GM19238 (cell line): ENCODE data around the gene MOB1A.
"Not testable (repeated sequence)": the region's sequence is repeated elsewhere in the genome, so short reads cannot be mapped to it uniquely, and the experiment has no call there.

Source experiments
- DNase-seq: peaks from one replicate; pipeline ENCODE4 v3.0.0; 2011; ENCODE audit warnings: low spot score; ENCODE audit not compliant: insufficient read length

Gene MOB1A

GRCh38 chr2:74148457-74149246 is 30.0 kb downstream of the MOB1A start:
- DNase-seq, result no peak

DNA sequence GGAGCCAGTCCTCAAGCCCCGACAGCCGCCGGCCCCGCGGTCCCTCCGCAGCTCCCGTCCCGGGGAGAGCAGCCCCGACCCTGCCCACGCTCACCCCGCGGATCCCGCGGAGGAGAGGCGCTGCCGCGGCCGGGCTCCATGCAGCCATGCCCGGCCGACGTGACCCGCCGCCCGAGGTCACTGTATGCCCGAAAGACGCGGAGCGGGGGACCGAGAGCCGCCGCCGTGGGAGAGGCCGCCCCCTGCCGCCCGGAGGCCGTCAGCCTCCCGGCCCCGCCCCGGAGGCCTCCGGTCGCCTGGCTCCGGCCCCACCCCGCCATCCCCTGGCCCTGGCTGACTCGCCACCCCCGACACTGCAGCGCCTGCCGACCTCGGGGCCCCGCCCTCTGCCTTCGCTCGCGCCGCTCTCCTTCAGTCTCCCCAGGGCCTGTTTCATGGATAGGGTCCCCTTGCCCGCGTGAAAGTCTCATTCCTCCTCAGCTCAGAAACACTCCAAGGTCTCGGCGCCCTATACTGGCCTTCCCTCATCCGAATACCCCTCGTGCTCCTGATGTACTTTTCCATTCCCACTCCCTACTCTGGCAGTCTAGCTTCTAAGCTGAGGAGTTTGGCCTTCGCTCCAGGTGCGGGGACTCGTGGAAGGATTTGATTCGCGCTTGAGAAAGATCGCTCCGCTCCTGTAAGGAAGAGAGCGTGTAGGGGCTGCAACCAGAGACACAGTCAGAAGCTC is 30.8 kb downstream of the MOB1A start, which contains the start of gene BOLA3:
BOLA3 (minus strand) TSS at position 186 of the 730 bp plus-strand sequence; CDS start at position 148, 38 bp downstream.
- DNase-seq, result peak; percentile 90

- DNase-seq, result peak; percentile 34
Observed at GRCh38 chr2:74146929-74147726, 31.6 kb downstream of the MOB1A start.

GRCh38 chr2:74142340-74142739 is 36.3 kb downstream of the MOB1A start:
- no peak for DNase-seq

GRCh38 chr2:74138600-74139323 is 39.9 kb downstream of the MOB1A start:
- no peak for DNase-seq

- no peak for DNase-seq
Observed at GRCh38 chr2:74137651-74138599, 40.8 kb downstream of the MOB1A start.

DNA sequence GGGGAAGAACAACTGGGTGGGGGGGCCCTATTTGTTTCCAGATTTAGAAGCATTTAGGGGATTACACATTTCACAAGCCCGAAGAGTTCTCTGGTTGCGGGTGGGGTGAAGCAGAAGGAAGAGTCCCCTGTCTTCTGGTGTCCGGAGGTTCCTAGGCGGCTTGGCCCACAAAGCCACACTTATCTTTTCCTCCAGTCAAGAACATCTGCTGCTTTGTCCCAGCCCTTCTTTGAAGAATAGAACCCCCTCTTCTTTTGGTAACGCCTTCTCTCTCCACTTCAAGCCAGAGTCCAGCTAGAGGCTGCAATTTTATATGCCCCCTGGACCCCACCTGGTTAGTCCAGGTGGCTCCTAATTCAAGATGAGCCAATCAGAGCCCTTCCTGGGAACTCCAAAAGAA is 46.8 kb downstream of the MOB1A start:
- DNase-seq, result no peak

DNA sequence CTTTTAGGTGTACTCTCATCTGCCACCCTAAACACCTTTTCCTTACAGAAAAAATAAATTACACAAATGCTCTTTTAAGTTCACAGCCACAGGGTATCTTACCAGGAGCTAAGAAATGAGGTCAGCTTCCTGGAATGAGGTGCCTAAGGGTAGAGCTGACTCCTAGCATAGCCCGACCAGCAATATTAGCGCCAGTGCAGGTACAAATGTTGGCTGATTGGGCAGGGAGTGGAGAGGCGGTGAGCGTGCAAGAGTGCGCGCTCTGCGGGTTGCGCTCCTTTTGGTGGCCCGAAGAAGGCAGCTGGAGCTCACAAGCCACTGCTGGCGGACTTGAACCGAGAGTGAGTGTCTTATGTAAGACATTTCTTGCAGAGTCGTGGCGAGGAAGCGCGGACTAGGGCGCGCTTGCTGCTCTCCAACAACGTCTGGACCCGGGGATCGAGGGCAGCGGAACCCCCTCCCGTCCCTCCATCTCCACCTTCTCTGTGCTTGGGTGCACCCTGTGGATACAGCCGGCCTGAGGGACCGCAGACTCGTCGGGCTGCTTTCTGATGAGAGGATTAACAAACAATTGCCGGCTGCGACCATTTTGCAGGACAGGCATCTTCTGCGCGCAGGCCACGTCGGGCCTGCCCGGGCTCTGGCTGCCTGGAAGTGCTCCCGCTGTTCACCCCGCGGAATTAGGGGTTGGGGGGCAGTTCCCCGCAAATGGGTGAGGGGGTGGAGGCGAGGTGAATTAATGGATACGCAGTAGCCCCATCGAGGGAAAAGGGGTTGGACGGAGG is 48.3 kb downstream of the MOB1A start:
- no peak for DNase-seq

GRCh38 chr2:74128206-74128605 is 50.5 kb downstream of the MOB1A start:
- no peak for DNase-seq

DNA sequence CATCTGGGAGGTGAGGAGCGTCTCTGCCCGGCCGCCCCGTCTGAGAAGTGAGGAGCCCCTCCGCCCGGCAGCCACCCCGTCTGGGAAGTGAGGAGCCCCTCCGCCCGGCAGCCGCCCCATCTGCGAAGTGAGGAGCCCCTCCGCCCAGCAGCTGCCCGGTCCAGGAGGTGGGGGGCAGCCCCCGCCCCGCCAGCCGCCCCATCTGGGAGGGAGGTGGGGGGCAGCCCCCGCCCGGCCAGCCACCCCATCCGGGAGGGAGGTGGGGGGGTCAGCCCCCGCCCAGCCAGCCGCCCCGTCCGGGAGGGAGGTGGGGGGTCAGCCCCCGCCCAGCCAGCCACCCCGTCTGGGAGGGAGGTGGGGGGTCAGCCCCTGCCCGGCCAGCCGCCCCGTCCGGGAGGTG is 54.7 kb downstream of the MOB1A start:
- not testable (repeated sequence) for DNase-seq

GRCh38 chr2:74121846-74122245 is 56.8 kb downstream of the MOB1A start:
- DNase-seq, result not testable (repeated sequence)

GRCh38 chr2:74119912-74120825 is 58.5 kb downstream of the MOB1A start:
- DNase-seq, result peak; percentile 96

DNA sequence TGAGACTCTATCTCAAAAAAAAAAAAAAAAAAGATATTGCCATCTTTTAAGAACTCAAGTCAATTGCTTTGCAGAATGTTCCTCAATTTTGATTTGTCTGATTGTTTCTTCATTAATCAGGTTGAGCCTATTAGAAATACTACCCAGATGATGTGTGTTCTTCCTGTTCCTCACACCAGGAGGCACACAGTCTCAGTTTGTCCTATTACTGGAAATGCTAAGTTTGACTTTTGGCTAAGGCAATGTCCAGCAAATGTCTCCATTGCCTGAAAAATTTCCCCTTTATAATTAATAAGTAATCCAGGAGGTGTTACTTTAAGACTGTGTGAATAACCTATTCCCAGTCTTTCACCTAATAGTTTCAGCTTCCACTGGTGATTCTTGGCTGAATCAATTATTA is 59.3 kb downstream of the MOB1A start:
- no peak for DNase-seq

DNA sequence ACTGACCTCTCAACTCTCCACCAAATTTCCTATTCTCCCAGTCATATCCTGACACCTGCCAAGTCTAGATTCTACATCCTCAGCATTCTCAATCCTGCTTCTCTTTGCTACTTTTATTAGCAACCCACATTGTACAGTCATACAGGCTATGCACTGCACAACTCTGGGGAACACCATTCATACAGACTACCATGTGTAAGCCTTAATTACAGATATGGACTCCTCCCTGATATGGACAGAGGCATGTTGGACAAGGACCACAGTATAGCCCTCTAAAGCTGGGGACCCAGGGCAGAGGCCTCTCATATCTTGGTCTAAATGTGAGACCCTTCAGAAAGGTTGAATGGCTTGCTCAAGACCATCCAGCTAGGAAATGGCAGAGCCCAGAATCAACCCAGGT is 67.3 kb downstream of the MOB1A start:
- DNase-seq, result no peak

DNA sequence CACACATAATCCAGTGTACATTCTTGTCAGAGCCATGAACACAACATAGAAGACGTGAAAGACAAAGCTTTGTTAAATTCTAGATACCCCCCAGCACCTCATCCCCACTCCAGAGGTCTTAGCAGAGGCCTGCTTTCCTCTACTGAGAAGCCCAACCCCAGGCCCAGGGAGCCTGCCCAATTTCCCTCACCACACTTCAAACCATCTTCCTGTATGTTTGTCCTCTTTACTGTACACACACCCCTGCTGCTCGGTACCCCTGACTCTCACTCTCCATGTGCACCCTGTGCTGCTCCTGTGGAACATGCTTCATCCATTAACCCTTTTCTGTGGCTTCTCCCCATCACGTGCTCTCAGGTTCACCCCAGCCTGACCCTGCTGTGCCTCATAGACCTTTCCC is 68.1 kb downstream of the MOB1A start:
- no peak for DNase-seq

- DNase-seq, result no peak
Observed at GRCh38 chr2:74109551-74109950, 69.1 kb downstream of the MOB1A start.

DNA sequence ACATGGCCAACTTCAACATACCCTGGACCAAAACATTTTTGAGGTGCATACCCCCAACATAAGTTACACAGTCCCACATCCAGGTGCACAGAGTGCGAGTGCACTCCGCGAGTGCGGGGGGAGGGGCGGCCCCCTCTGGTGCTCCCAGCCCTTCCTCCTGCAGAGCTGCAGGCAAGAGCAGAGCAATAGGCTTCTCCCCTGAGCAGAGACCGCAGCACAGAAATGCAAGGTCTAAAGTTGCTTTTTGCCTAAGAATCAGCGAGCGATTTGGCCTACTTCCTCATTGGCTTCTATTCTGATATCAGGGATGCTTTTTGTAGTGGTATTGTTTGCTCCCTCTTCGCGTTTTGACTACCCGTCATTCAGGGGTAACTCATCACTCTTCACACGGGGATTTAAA is 71.6 kb downstream of the MOB1A start:
- no peak for DNase-seq

DNA sequence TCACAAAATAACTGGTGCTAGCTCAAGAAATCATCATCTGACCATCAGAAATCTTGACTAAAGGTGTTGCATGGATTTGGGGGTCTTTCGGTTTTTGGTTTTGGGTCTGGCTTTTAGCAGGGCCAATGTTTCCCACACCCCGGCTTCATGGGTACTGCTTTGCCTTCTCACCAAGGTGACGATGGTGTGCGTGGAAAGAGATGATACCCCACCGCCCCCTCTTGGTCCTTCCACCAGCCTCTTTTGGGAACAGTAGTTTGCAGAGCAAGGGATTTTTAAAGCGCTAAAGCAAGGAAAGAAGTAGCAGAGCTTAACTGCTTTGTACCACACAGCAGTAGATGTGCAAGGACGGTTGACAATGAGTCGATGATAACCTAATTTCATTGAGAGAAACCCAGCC is 73.3 kb downstream of the MOB1A start:
- DNase-seq, result no peak
